ENCODE measurements around the gene STIMATE. TPM values are rescaled to one million over a fixed set of nuclear protein-coding genes. Genes with fewer than 3 reads are reported as not detected.

STIMATE gene
- total RNA-seq, 1 donor, result 13.2 TPM

DNA sequence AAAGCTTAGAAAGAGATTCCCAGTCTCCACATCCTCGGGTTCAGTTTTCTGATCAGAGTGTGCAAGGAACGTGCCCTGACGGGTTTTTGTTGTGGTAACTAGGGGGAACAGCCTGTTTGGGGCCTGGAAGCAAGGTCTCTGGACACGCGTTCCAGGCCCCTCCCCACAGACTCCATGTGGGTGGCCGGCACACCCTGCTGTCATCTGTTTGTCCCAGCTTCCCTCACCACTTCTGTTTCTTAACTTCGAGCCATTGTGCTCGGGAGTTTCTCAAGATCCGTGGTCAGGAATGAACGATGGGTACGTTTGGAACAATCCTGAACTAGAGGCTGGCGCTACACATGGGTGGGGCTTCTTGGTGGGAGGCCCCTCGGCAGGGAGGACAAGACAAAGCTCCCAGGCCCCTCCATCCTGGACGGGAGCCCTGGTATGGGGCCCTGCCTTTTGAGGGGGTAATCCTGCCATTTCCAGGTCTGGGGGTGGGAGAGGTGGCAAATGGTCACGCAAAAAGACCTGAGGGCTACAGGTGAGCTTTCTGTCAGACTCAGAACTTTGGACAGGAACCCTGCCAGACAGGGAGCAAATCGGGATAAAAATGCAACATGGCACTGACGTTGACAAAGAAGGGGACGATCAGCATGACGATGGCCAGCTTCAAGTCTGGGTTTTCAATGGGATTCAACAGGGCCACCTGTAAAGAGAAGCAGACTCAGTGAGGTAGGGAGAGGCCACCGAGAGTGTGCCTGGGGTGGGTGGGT, 54.1 kb downstream of the STIMATE start:
- DNase-seq (ENCODE audit: low read depth in 2 of 3, low spot score in 2 of 3), result no peak

DNA sequence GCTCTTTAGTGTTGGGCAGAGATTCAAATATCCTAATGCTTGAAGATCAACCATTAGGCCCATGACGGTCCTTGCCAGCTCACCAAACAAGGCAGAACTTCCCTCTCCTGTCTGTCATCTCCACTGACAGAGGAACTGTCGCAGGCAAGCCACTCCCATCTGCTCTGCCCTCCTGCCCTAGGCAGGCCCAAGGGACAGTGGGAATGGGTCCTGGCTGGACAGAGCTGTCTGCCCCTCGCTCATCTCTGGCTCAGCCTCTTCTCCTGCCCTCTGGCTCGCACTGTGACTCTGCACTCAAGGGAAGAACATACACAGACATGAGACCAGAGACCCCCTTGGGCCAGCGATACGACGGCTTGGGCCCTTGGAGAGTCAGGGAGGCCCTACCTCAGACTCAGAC, 54.9 kb downstream of the STIMATE start:
- DNase-seq (ENCODE audit: low read depth in 2 of 3, low spot score in 2 of 3), result no peak

DNA sequence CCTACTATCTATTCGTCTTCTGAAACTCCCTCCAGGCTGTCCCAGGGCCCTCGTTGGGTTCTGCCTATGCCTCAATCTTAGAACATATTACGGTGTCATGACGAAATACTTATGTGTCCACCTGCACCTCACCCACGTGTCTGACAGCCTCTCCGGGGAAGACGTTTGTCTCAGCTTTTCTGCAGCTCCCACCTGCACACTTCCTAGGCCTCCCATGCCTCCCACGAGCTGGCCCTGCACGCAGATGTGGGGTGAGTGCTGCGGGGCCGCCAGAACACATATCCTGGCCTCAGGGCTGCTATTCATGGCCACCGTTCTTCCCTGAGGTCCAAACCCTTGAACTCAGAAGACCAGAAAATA, 55.4 kb downstream of the STIMATE start:
- DNase-seq (ENCODE audit: low read depth in 2 of 3, low spot score in 2 of 3), result no peak

DNA sequence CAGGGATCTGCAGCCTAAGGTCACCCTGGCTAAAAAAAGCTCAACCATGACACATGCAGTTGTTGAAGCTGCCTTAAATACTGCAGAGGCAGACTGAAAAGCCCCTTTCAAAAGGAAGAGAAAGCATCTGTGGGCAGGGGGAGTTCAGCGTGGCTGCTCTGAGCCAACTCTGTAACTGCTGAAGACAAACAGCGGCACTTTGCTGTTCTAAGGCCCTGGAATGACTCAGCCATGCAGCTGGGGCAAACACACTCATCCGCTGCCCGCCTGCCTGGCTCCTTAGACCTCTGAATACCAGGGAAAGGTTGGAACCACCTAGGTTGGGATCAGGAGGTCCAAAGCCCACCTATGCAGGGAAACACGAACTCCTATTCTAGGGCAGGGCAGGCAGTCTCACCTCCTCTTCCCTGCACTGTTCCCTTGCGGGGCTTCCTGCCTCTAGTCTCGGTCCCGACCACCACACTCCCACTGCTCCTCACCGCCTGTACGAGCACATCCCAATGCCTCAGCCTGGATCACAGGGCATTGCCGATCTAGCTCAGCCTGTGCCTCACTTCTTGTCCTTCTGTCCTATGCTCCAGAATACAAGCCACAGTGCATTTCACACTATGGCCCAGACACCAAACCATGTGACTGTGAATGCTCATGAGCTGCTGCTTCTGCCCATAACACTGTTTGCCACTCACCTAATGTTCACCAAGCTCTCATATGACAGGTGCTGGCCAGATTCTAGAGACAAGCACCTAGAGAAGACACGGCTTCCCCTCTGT, 56.0 kb downstream of the STIMATE start:
- DNase-seq (ENCODE audit: low read depth in 2 of 3, low spot score in 2 of 3), result no peak

DNA sequence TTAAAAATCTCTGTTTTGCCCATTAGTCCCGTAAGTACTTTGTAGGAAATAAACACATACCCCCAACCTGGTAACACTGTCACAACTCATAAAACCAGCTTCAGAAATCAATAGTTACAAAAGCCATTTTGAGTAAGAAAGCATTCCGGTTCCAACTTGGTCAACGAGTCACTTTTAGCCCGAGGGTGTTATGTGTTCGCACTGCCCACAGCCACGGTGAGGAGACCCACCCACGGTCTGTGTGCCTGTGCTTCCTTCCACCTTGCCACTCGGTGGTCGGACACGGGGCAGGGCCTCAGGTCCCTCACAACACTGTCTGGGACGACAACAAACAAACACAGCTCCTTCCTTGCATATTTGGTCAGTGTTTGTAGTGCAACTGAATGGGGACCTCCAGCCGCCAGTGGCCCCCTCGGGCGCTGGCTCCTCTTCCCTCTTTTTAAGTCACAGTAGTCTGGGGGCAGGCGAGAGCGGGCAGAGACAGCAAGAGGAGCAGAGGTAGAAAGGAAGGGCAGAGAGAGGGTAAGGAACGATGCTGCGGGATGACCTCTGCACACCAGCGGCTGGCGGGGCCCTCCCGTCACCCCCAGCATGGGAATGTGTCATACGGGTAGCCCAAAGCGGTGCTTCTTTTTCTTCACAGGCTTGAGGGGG, 57.3 kb downstream of the STIMATE start:
- no peak for DNase-seq (ENCODE audit: low read depth in 2 of 3, low spot score in 2 of 3)

DNA sequence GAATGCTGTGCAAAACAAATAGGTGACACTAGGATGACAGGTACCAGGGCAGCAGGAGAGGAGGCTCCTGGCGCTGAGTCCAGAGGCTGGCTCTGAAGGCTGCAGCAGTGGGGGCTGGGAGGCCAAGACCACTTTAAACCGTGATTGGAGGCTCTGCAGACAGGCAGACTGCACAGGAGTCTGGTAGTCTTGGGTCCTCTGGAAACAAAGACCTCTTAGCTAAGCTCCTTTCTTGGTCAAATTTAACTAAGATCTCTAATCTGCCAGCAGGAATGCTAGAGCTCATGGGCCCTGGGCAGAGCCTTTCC, 58.1 kb downstream of the STIMATE start:
- no peak for DNase-seq (ENCODE audit: low read depth in 2 of 3, low spot score in 2 of 3)

DNA sequence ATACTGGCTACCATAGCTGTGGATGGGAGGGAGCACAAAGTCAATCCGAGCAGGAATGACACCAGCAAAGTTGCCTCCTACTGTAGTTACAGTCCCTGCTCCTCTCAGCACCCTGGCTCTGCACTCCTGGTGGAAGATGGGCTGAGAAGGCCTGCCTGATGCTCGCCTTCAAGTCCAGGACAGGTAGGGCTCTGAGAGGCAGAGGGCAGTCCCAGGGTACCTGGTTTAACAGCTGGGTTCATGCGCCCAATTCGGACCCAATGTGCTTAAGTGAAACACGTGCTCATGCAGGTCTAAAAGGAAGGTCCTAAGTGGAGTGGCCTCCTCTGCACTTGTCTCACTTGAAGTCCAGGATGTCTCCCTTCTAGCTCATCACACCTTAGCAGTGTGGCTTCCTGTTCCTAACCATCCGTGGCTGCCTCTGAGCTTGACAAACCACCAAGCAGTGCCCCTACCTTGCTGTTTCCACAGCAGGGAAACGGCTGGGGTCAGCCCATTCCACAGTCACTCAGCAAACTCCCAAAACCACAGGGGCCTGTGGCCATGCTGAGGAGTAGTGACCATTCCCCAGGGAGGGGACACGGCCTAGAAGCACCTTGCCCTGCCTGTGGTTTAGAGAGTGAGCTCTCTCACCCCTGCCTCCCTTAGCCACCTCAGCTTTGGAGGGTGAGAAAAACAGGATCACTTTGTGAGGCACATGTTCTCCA, 58.6 kb downstream of the STIMATE start:
- DNase-seq (ENCODE audit: low read depth in 2 of 3, low spot score in 2 of 3), result no peak

DNA sequence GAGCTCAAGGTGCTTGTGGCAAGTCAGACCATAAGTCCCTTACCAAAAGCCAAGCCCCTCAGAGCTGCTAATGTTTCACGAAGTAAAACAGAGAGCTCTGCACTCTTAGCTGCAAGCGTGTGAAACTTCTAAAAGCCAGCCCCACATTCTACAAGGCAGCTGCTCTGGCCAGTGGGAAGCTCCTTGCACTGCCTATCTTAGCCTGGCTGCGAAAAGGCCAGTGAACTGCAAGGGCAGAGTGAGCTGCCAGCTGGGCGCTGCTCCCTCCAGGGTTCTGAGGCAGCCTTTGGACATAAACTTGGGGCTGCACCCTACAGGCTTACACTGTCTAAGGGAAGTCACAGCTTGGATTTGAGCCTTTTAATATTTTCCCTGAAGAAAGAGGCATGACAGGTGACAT, 60.4 kb downstream of the STIMATE start:
- DNase-seq (ENCODE audit: low read depth in 2 of 3, low spot score in 2 of 3), result no peak

DNA sequence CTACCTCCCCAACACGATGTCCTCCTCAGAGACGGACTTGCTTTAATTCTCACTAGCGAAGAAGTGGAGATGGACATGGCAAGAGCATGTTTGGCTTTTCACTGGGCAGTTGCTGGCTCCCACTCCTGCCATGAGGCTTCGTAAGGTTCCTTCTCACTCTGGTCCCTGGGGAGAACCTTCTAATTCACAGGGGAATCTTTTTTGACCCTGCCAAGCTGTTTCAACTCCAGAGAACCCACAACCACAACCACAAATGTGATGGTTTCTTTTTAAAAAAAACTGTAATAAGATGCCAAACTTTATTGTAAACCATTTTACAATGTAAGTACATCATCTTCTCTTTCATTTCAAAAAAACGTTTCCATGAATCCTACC, 60.9 kb downstream of the STIMATE start:
- DNase-seq (ENCODE audit: low read depth in 2 of 3, low spot score in 2 of 3), result no peak

DNA sequence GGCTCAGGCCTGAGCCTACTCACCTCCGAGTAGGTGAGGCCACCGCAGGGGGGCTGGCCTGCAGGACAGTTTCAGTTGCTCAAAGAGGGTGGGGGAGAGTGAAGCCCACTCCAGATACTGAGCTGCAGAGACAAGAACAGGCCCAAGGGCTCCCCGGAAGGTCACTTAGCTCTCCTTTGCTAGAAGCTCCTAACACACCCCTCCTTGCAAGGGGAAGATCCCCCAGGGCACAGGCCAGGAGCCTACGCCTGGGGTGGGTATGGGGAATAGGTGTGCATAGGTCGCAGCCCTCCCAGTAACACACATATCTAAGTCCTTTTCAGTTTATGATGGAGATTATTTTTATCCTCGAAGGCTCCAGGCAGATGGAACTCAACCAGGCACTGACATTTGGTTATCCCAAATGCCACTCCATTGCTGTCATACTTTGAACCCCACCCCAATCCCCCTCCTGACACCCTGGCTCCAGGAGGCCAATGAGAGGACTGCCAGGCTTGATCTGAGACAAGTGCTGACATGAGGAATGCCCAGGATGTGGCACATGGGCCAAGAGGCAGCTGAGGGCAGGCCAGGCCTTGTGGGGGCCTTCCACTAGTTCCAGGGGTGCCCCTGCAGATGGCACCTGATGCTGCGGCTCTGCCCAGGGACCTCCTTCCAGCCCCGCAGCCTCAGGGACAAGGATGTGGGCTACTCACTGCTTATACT, 61.4 kb downstream of the STIMATE start:
- DNase-seq (ENCODE audit: low read depth in 2 of 3, low spot score in 2 of 3), result no peak

DNA sequence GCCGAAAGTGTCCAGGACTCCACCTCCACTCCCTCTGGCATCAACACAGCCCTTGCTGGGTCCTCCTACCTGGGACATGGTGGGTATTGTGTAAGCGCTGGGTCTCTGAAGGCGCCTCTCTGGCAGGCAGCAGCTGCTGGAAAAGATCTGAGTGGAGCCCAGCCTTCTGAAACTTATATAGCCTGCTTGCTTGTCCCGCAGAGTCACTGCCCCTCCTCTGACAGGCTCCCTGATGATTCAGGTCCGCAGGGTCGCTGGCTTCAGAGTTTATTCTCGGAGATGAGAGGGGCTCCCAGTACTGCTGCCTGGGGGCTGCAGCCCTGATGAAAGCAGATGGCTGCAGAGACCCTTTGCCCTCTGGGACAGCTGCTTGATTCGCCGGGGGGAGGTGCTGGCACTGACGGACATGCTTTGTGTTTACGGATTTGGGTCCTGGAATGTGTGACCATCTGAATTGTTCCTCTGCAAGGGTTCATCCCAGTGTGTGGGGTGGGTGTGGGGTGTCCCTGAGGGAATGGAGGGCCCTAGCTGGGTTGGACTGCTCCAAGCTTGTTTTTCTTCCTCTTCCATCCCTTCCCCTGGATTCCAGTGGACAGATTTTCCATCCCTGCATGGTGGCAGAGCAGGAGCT, 62.4 kb downstream of the STIMATE start, which contains the start of gene MUSTN1:
Gene MUSTN1 (minus strand): TSS at position 149 of the 631 bp plus-strand sequence. CDS start 71 bp downstream, at position 78.
- DNase-seq (ENCODE audit: low read depth in 2 of 3, low spot score in 2 of 3), result no peak

DNA sequence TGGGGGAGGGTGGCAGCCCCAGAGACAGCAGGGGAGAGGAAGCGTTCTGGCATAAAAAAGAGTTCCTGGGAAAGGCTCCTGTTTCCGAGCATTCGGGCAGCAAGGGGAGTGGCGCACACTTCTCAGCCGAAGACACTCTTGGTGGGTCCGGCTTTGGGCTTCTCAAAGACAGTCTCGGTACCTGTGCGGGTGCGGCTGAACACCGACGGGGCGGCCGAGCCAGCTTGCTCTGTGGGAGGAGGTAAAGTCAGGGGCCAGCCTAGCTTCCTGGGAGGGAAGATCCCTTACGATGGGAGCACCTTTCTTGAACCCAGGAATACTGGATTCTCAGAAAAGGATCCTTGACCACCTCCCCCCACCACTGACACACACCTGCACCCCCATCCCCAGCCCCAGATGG, 64.1 kb downstream of the STIMATE start:
- DNase-seq (ENCODE audit: low read depth in 2 of 3, low spot score in 2 of 3), result no peak

DNA sequence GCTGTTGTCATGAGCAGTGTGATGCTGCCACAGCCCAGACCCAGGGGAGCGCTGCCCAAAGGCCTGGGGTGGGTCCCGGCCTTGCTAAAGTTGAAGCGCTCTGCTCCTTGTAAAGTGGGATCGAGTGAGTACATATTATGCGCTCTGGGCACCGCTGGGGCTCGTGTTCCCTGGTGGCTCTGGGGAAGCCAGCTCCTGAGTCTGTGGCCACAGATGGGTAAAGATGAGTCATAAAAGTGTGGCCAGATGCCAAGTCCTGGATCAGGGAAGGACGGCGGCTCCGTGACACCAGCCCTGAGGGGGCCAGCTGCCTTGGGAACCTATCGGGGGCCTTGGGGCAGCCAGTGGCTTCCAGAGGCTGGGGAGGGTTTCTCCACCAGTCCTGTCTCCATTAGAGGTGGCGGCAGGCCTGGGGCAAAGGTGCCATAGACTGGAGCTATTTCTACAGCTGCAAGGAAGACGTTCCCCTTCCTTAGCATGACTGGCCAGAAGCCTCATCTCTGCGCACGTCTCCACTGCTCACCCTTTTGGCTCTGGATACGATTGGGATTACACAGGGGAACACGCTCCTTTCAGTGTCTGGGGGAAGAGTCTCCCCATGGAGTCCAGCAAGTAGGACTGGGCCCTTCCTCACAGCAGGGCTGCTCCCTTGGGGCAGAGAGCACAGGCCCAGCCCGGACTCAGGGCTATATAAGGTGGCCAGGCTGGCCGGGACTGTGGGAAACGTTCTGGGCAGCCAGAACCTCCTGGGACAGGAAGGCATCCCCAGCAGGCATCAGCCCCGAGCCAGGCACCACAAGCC, 65.6 kb downstream of the STIMATE start:
- no peak for DNase-seq (ENCODE audit: low read depth in 2 of 3, low spot score in 2 of 3)

DNA sequence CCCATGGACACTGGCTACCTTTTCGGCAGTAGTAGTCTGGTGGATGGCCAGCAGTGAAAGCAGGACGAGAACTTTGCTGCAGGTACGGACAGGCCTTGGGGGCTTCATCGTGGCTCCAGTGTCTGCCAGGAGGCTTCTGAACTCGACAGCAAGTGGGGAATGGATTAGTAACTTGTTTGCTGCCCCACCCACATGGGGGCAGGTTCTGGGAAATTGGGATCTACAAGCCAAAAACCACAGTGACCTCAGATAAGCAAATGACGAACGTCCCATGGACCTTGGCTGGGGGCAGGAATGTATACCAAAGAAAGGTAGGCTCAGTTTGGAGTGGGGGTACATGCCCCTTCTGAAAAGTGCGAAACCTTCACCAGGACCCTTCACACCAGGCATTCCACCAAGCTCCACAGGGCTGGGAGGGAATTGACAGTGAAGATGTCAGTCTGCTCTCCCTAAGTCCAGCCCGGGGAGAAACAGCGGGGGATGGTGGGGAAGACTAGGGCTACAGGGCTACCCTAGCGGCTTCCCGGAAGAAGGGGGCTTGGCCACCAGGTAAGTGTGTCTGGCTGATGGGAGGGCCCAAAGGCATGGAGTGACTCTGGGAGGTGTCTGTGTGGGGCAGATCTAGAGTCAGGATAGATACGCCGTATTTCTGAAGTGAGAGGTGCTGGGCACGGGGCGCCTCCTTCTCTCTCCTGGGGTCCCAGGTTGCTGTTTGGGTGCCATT, 66.7 kb downstream of the STIMATE start, which contains the start of gene ITIH4:
Gene ITIH4 (minus strand): TSS at position 138 of the 724 bp plus-strand sequence. CDS start 30 bp downstream, at position 108.
- DNase-seq (ENCODE audit: low read depth in 2 of 3, low spot score in 2 of 3), result no peak

DNA sequence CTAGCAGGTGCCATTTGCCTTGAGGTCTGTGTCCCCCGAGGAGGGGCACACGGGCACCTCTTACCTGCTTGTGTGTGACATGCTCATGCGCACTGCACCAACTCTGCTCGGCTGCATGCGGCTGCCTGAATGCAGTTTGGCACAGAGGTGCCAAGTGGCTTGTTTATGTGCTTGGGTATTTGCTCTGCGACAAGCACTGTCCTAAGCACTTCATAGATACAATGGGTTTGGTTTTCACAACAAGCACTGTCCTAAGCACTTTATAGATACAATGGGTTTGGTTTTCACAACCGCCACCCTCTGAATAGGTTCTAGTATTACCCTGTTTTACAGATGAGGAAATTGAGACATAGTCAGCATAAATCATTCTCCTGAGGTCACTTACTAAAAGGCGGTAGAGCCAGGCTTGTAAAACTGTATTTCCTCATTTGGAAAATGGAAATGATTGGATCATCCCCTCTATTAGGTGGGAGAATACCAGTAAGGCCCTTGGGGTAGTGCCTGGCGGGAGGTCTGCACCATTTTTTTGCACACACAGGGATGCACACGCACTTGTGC, 67.4 kb downstream of the STIMATE start:
- no peak for DNase-seq (ENCODE audit: low read depth in 2 of 3, low spot score in 2 of 3)

DNA sequence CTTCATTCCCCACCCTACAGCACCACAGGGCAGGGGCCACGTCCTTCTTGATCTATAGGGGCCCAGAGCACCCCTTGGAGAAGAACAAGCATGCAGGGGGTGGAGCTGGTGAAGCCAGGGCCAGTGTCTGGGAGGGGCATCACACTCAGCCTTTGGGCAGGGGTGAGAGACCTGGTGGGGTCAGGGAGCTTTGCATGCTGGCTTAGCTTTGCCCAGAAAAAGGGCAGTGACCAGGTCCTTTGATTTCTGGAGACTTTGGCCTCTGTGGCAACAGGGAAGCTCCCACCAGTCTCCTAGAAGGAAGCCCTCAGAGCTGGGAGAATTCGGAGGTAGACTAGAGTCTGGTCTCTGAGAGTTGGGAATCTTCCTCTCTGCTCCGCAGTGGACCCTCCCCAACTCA, 67.9 kb downstream of the STIMATE start:
- DNase-seq (ENCODE audit: low read depth in 2 of 3, low spot score in 2 of 3), result no peak

DNA sequence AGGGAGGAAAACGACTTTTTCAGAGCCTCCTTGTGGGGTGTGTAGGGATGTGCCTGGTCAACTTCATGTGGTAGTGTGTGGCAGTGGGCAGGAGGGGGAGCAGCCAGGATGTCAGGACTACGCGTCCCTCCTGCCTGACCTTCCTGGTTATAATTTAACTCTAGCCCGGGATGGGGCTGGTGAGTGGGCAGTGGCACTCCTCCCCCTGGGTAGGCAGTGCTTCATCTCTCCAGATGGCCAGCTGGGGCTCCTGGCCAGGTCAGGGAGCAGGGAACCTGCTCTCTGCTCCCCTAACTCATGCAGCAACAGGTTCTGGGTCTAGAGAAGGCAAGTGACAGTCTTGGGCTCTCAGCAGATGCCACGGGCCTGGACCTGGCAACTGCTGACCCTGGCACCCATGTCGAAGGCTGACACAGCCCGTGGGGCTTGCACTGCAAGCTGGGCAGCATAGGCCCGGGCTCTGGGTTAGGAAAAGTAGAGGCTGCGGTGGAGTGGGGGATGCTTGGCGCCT, 69.4 kb downstream of the STIMATE start:
- DNase-seq (ENCODE audit: low read depth in 2 of 3, low spot score in 2 of 3), result no peak

DNA sequence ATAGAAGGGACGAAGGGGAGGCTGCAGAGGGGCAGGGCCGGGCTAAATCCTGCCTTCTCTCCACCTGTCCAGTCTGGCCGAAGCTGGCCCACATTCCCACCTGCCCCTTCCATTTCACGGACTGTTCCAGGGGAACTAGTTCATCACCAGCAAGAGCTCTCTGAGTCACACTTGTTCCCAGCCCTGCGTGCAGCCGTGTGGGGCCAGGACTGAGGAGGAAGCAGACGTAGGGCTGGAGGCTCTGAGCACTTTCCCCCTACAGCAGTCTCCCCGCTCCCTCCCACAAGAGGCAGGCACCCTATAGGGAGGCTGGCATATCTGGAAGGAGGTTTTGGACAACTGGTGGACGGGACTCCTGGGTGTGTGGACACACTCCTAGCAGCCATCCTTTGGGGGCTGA, 69.9 kb downstream of the STIMATE start:
- no peak for DNase-seq (ENCODE audit: low read depth in 2 of 3, low spot score in 2 of 3)

Measured in hematopoietic multipotent progenitor cell (in vitro differentiated cells).